PFSK-1 (cell line): ENCODE measurements around the gene DMRTA2.

Experiments used
- FOXP2 ChIP-seq: optimal IDR thresholded peaks from 2 replicates; pipeline ENCODE3; 2011; ENCODE audit warnings: borderline replicate concordance, control low read depth, inconsistent platforms; ENCODE audit not compliant: insufficient read depth; ENCODE audit errors: extremely low read length, extremely low read depth
- POLR2AphosphoS5 ChIP-seq: IDR thresholded peaks from 2 replicates; pipeline ENCODE4 v1.6.1; 2012; ENCODE audit warnings: low read depth, mild to moderate bottlenecking, control low read depth, low read length, moderate library complexity
- SIN3A ChIP-seq: IDR thresholded peaks from 2 replicates; pipeline ENCODE4 v1.6.1; 2012; ENCODE audit warnings: mild to moderate bottlenecking, low read length, moderate library complexity, borderline replicate concordance; ENCODE audit not compliant: insufficient read depth
- TAF1 ChIP-seq: IDR thresholded peaks from 2 replicates; pipeline ENCODE4 v1.6.1; 2012; ENCODE audit warnings: low read length, control low read depth, borderline replicate concordance; ENCODE audit not compliant: insufficient read depth
- TF ChIP-seq, protein P1 (sequence below), 2 experiments: IDR thresholded peaks; 2 replicates each; pipeline versions ENCODE4 v1.6.1 to v1.8.0; 2011 to 2012; ENCODE audit warnings: low read depth in 2 of 2, low read length in 2 of 2, control low read depth in 1 of 2, inconsistent platforms in 1 of 2, mild to moderate bottlenecking in 1 of 2, moderate library complexity in 1 of 2; ENCODE audit not compliant: insufficient read depth in 1 of 2

- TF ChIP-seq POLR2AphosphoS5 (no peak), SIN3A (no peak), TAF1 (no peak), FOXP2 (no peak)
- TF ChIP-seq, protein P1, sequence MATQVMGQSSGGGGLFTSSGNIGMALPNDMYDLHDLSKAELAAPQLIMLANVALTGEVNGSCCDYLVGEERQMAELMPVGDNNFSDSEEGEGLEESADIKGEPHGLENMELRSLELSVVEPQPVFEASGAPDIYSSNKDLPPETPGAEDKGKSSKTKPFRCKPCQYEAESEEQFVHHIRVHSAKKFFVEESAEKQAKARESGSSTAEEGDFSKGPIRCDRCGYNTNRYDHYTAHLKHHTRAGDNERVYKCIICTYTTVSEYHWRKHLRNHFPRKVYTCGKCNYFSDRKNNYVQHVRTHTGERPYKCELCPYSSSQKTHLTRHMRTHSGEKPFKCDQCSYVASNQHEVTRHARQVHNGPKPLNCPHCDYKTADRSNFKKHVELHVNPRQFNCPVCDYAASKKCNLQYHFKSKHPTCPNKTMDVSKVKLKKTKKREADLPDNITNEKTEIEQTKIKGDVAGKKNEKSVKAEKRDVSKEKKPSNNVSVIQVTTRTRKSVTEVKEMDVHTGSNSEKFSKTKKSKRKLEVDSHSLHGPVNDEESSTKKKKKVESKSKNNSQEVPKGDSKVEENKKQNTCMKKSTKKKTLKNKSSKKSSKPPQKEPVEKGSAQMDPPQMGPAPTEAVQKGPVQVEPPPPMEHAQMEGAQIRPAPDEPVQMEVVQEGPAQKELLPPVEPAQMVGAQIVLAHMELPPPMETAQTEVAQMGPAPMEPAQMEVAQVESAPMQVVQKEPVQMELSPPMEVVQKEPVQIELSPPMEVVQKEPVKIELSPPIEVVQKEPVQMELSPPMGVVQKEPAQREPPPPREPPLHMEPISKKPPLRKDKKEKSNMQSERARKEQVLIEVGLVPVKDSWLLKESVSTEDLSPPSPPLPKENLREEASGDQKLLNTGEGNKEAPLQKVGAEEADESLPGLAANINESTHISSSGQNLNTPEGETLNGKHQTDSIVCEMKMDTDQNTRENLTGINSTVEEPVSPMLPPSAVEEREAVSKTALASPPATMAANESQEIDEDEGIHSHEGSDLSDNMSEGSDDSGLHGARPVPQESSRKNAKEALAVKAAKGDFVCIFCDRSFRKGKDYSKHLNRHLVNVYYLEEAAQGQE (IDR thresholded peaks at IDR 0.05; ENCODE audit: insufficient read depth in 1 of 2, low read depth in 2 of 2, low read length in 2 of 2) = no peak
Observed at GRCh38 chr1:50416150-50416527, 7.1 kb downstream of the DMRTA2 start.
